HepG2 (cell line): ENCODE results near the gene NUDCD3. TPM values are rescaled to one million over a fixed set of nuclear protein-coding genes. Genes with fewer than 3 reads are reported as not detected.

Source experiments
- ATAC-seq: fragments of 200-7000 bp; cut with Tn5 transposase; 3 replicates; pipeline ENCODE4 v1.9.1; 2020; ENCODE audit warnings: mild to moderate bottlenecking, moderate library complexity
- BruUV-seq: library from RNA; stranded (reverse); fragments of 400-500 nt; replicated peaks from 2 replicates; lab custom pipeline; 2021; lab: Mats Ljungman, UMichigan
- CTCF ChIA-PET: fragments of 300-600 bp; formaldehyde crosslinking; extraction: SDS; loops from one replicate; lab custom pipeline; 2021; ENCODE audit warnings: low total read pairs, inconsistent platforms, low intra/inter-chr PET ratio; lab: Yijun Ruan, JAX
- POLR2A ChIA-PET: fragments of 350-600 bp; sonication (Branson Sonifier 250); formaldehyde crosslinking; loops from one replicate; lab custom pipeline; 2020; ENCODE audit warnings: antibody characterized with exemption, inconsistent platforms; lab: Yijun Ruan, JAX
- DNase-seq: peaks from one replicate; pipeline ENCODE4 v3.0.0-alpha.2; 2015; ENCODE audit warnings: low spot score
- FAIRE-seq: peaks from 3 replicates; lab custom pipeline; 2011; peaks lifted over from hg19 to GRCh38; lab: Jason Lieb, UNC
- H2AFZ ChIP-seq: one replicate; pipeline ENCODE4 v1.6.1; 2011; ENCODE audit warnings: low read length, inconsistent platforms
- H3K27ac ChIP-seq: fragments of 300-600 bp; 3 replicates; pipeline ENCODE4 v1.8.0; 2011; ENCODE audit warnings: mixed run types, mild to moderate bottlenecking, mixed read lengths, low read length, inconsistent platforms; ENCODE audit not compliant: insufficient read depth; ENCODE audit errors: extremely low read length
- H3K27me3 ChIP-seq, 2 experiments: fragments of 200-600 bp in 1 of 2; 2 replicates in 1 of 2; 3 replicates in 1 of 2; pipeline versions ENCODE4 v1.6.0 to v1.8.0; 2011; ENCODE audit warnings: low read length in 2 of 2, mild to moderate bottlenecking in 2 of 2, moderate library complexity in 2 of 2, inconsistent platforms in 1 of 2; ENCODE audit not compliant: insufficient read depth in 2 of 2, control insufficient read depth in 1 of 2
- H3K36me3 ChIP-seq, 2 experiments: fragments of 200-600 bp in 1 of 2; replicated peaks in 1 of 2; 2 replicates in 1 of 2; 3 replicates in 1 of 2; pipeline versions ENCODE4 v1.5.1 to v1.8.0; 2011; ENCODE audit warnings: low read length in 2 of 2, inconsistent platforms in 1 of 2; ENCODE audit not compliant: insufficient read depth in 2 of 2, control insufficient read depth in 1 of 2
- H3K4me1 ChIP-seq: 2 replicates; pipeline ENCODE4 v1.5.1; 2012; ENCODE audit warnings: low read length, inconsistent platforms; ENCODE audit not compliant: insufficient read depth
- H3K4me2 ChIP-seq: 2 replicates; pipeline ENCODE4 v1.6.0; 2011; ENCODE audit warnings: low read depth, low read length, inconsistent platforms
- H3K4me3 ChIP-seq, 3 experiments: fragments of 200-600 bp in 1 of 3; sonication (generic), shearing (Covaris generic) in 1 of 3; replicated peaks in 1 of 3; 2 replicates each; pipeline ENCODE4 v1.5.1; 2011 to 2016; ENCODE audit warnings: low read length in 3 of 3, inconsistent platforms in 2 of 3, low read depth in 2 of 3, mild to moderate bottlenecking in 2 of 3, control low read depth in 1 of 3, mixed read lengths in 1 of 3; ENCODE audit not compliant: insufficient read depth in 1 of 3
- H3K79me2 ChIP-seq: one replicate; pipeline ENCODE4 v1.6.1; 2011; ENCODE audit warnings: low read length, inconsistent platforms; ENCODE audit not compliant: insufficient read depth
- H3K9ac ChIP-seq: 2 replicates; pipeline ENCODE4 v1.6.0; 2011; ENCODE audit warnings: mild to moderate bottlenecking, low read depth, low read length, inconsistent platforms; ENCODE audit not compliant: insufficient read depth
- H3K9me3 ChIP-seq: 2 replicates; pipeline ENCODE4 v1.5.1; 2012; ENCODE audit warnings: mild to moderate bottlenecking, low read length
- H4K20me1 ChIP-seq: 2 replicates; pipeline ENCODE4 v1.6.0; 2011; ENCODE audit warnings: inconsistent platforms, mild to moderate bottlenecking, low read length, moderate library complexity; ENCODE audit not compliant: insufficient read depth
- BHLHE40 ChIP-seq: IDR thresholded peaks from 2 replicates; pipeline ENCODE4 v1.6.1; 2011; ENCODE audit warnings: low read length, improper control_type of control experiment
- CEBPG ChIP-seq: IDR thresholded peaks from 2 replicates; pipeline ENCODE4 v1.6.1; 2016
- FOXO1 ChIP-seq: sonication (generic); formaldehyde crosslinking; IDR thresholded peaks from 2 replicates; pipeline ENCODE4 v1.4.0; 2020; ENCODE audit warnings: missing genetic modification reagents
- GTF3A ChIP-seq: sonication (generic); formaldehyde crosslinking; conservative IDR thresholded peaks from 2 replicates; pipeline ENCODE4 v1.4.0; 2020; ENCODE audit warnings: mild to moderate bottlenecking, missing genetic modification reagents
- IRX3 ChIP-seq: sonication (generic); formaldehyde crosslinking; IDR thresholded peaks from 2 replicates; pipeline ENCODE4 v1.8.1; 2023; ENCODE audit warnings: mild to moderate bottlenecking, low read depth, missing genetic modification reagents, borderline replicate concordance
- KMT2A ChIP-seq: sonication (generic); formaldehyde crosslinking; IDR thresholded peaks from 2 replicates; pipeline ENCODE4 v1.4.0; 2020; ENCODE audit warnings: missing genetic modification reagents
- MAFF ChIP-seq: IDR thresholded peaks from 2 replicates; pipeline ENCODE4 v1.6.1; 2011; ENCODE audit warnings: low read depth, low read length, improper control_type of control experiment
- MZF1 ChIP-seq: sonication (generic); formaldehyde crosslinking; IDR thresholded peaks from 2 replicates; pipeline ENCODE4 v1.8.1; 2023; ENCODE audit warnings: mild to moderate bottlenecking, missing genetic modification reagents, borderline replicate concordance
- ZFY ChIP-seq: sonication (generic); formaldehyde crosslinking; IDR thresholded peaks from 2 replicates; pipeline ENCODE4 v1.4.0; 2020; ENCODE audit warnings: missing genetic modification reagents
- ZNF143 ChIP-seq: sonication (generic); formaldehyde crosslinking; IDR thresholded peaks from 2 replicates; pipeline ENCODE4 v1.4.0; 2020; ENCODE audit warnings: missing genetic modification reagents
- ZNF34 ChIP-seq: sonication (generic); formaldehyde crosslinking; IDR thresholded peaks from 2 replicates; pipeline ENCODE4 v1.4.0; 2020; ENCODE audit warnings: mild to moderate bottlenecking, missing genetic modification reagents, borderline replicate concordance
- ZNF572 ChIP-seq: sonication (generic); formaldehyde crosslinking; IDR thresholded peaks from 2 replicates; pipeline ENCODE4 v1.5.1; 2020; ENCODE audit warnings: mild to moderate bottlenecking, missing genetic modification reagents
- ZNF652 ChIP-seq: IDR thresholded peaks from 2 replicates; pipeline ENCODE4 v1.6.1; 2016; ENCODE audit warnings: low read depth, borderline replicate concordance
- ZNF782 ChIP-seq: sonication (generic); formaldehyde crosslinking; IDR thresholded peaks from 2 replicates; pipeline ENCODE4 v1.4.0; 2020; ENCODE audit warnings: missing genetic modification reagents, mild to moderate bottlenecking, borderline replicate concordance
- WGBS: methylation state at CpG from one replicate; pipeline ENCODE4 v1.1.6; 2017; ENCODE audit warnings: low lambda C conversion rate; 5-methylcytosine and 5-hydroxymethylcytosine counted together
- in situ Hi-C: cut with HindIII; loops from 2 replicates; pipeline ENCODE4 v1.10.0; 2017; ENCODE audit warnings: low pct_unique_long_range_greater_than_20kb; ENCODE audit not compliant: extremely low pct_ligation_motif_present
- intact Hi-C: fragments of 100-400 bp; cut with micrococcal nuclease; formaldehyde crosslinking; loops from one replicate; pipeline ENCODE4 v1.10.0; 2022; ENCODE audit not compliant: unreplicated experiment
- polyA plus RNA-seq, 8 experiments: library from polyadenylated mRNA; depleted of rRNA in 3 of 8; stranded (reverse) in 7 of 8; unstranded in 1 of 8; fragments of >200 nt; fragmentation: Illumina TruSeq in 4 of 8; extraction: Trizol in 4 of 8; gene quantifications; 2 replicates each; pipeline versions ENCODE4 v1.2.1 to v1.2.3, GENCODE V29; 2011 to 2016; ENCODE audit warnings: low read depth in 4 of 8, missing spikeins in 1 of 8, mixed read lengths in 1 of 8; ENCODE audit not compliant: insufficient read depth in 1 of 8
- total RNA-seq, 5 experiments: library from RNA; depleted of rRNA; stranded (reverse); fragments of >200 nt; fragmentation: Illumina TruSeq; extraction: Trizol; gene quantifications; 2 replicates each; pipeline ENCODE4 v1.2.3, GENCODE V29; 2016; ENCODE audit warnings: low read depth in 1 of 5
- TF ChIP-seq, protein P1 (sequence below): sonication (generic); formaldehyde crosslinking; IDR thresholded peaks from 2 replicates; pipeline ENCODE4 v1.5.0; 2020; ENCODE audit warnings: missing genetic modification reagents
- TF ChIP-seq, protein P2 (sequence below): IDR thresholded peaks from 2 replicates; pipeline ENCODE4 v1.6.1; 2016; ENCODE audit warnings: missing compliant biosample characterization, missing genetic modification reagents, borderline replicate concordance
- TF ChIP-seq, protein P3 (sequence below): IDR thresholded peaks from 2 replicates; pipeline ENCODE4 v1.6.1; 2016; ENCODE audit warnings: mild to moderate bottlenecking, missing biosample characterization, missing genetic modification reagents

The NUDCD3 gene
- total and polyA plus RNA-seq, 2 of the 13 experiments (the other 11 are each of a cell fraction or from before 2014, with no cell fraction given), result 20.8 to 49.9 TPM

DNA sequence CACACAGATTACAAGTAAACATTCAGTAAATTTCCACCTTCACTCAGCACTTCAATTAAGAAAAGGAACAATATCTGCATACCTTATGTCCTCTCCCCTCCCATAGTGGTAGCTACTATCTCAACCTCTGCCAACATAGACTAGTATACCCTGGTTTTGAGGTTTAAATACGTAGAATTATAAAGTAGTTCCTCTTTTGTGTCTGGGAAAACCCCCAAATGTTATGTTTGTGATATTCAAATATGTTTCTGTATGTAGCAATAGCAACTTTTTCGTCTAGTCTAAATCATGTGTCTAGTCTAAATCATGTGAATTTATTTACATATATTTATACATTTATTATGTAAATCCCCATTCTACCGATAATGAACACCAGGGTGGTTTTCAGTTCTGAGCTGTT lies 151.9 kb downstream of the NUDCD3 start:
- FAIRE-seq (no peak), ATAC-seq (no peak), DNase-seq (no peak)
- Histone ChIP-seq H3K79me2 (no peaks in the 10 kb centered on the region), H4K20me1 (no peaks in the 10 kb centered on the region), H3K27ac (no peak overlapping the region), H3K4me2 (no peak overlapping the region), H3K9me3 (no peaks in the 10 kb centered on the region), H3K4me1 (no peaks in the 10 kb centered on the region), H3K4me3 (no peak overlapping the region), H3K36me3 (no peaks in the 10 kb centered on the region), H2AFZ (no peak overlapping the region), H3K27me3 (peaks cover 8 to 9% of the 10 kb centered on the region in 2 experiments; a peak in 4 of 5 replicates), H3K9ac (no peak overlapping the region)
- TF ChIP-seq ZNF782, result no peak
- TF ChIP-seq FOXO1 (CRISPR knock-in tag), result no peak
- TF ChIP-seq BHLHE40, result no peak
- TF ChIP-seq MZF1, result no peak
- TF ChIP-seq ZNF34 (CRISPR knock-in tag), result no peak
- TF ChIP-seq ZNF652 (CRISPR knock-in tag), result no peak
- TF ChIP-seq CEBPG (CRISPR knock-in tag), result no peak
- TF ChIP-seq, protein P1, sequence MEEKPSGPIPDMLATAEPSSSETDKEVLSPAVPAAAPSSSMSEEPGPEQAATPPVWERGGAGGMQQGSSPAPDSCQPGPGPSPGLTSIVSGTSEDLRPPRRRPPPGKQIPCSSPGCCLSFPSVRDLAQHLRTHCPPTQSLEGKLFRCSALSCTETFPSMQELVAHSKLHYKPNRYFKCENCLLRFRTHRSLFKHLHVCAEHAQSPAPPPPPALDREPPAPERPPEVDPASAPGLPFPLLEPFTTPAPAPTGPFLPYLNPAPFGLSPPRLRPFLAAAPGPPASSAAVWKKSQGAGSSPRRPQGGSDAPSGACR (CRISPR knock-in tag), result no peak
- ChIA-PET POLR2A (no interaction called here), CTCF (no interaction called here)
- WGBS, result 1% methylated on average over 3 of the region's 3 CpGs
- intact Hi-C loops (no loop called here), in situ Hi-C loops (no loop called here)
- BruUV-seq, result no TSS peak

DNA sequence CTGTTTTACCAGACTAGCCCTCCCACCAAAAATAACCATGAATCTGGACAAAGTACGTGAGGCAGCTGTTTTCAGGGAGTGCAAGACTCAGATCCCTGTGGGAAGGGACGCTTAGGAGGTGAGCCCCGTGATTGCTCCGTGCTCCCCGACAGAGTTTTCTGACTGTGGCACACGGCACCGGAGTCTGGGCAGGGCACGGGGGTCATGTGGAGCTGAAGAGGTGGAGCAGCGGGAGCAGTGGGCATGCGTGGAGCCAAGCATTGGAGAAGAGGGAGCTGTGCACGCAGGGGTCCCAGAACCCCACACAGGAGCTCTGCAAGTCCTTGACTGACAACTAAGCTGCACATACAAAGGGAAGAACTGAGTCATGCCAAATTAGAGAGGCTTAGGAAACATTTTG lies 154.0 kb downstream of the NUDCD3 start:
- H3K9ac ChIP-seq, result no peak overlapping the region
- whole genome bisulfite sequencing, result 26% methylated on average over 11 of the region's 11 CpGs
- POLR2A ChIA-PET, result no interaction called here
- peaks cover 8 to 12% of the 10 kb centered on the region in 2 experiments; a peak in 4 of 5 replicates for H3K27me3 ChIP-seq
- no peaks in the 10 kb centered on the region for H3K36me3 ChIP-seq
- H4K20me1 ChIP-seq, result no peaks in the 10 kb centered on the region
- no TSS peak for BruUV-seq
- no peaks in the 10 kb centered on the region for H3K4me1 ChIP-seq
- in situ Hi-C loops, result no loop called here
- no peaks in the 10 kb centered on the region for H3K9me3 ChIP-seq
- DNase-seq (no peak), FAIRE-seq (no peak), ATAC-seq (no peak)
- H3K27ac ChIP-seq, result no peak overlapping the region
- no peak overlapping the region for H3K4me3 ChIP-seq
- CTCF ChIA-PET, result no interaction called here
- intact Hi-C loops, result no loop called here
- no peak overlapping the region for H2AFZ ChIP-seq
- H3K4me2 ChIP-seq, result no peak overlapping the region
- H3K79me2 ChIP-seq, result no peaks in the 10 kb centered on the region
- no peak for TF ChIP-seq ZNF143
- TF ChIP-seq ZNF572 (CRISPR knock-in tag), result no peak
- TF ChIP-seq, protein P2, sequence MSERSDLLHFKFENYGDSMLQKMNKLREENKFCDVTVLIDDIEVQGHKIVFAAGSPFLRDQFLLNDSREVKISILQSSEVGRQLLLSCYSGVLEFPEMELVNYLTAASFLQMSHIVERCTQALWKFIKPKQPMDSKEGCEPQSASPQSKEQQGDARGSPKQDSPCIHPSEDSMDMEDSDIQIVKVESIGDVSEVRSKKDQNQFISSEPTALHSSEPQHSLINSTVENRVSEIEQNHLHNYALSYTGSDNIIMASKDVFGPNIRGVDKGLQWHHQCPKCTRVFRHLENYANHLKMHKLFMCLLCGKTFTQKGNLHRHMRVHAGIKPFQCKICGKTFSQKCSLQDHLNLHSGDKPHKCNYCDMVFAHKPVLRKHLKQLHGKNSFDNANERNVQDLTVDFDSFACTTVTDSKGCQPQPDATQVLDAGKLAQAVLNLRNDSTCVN (CRISPR knock-in tag), result no peak
- no peak for TF ChIP-seq MAFF
- TF ChIP-seq KMT2A (CRISPR knock-in tag), result no peak
- TF ChIP-seq, protein P3, sequence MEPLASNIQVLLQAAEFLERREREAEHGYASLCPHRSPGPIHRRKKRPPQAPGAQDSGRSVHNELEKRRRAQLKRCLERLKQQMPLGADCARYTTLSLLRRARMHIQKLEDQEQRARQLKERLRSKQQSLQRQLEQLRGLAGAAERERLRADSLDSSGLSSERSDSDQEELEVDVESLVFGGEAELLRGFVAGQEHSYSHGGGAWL, result no peak
- no peak for TF ChIP-seq ZFY (CRISPR knock-in tag)
- no peak for TF ChIP-seq IRX3 (CRISPR knock-in tag)
- TF ChIP-seq GTF3A (CRISPR knock-in tag), result no peak
